K562 (cell line): ENCODE measurements around the gene ITGA3. TPM values are rescaled to one million over a fixed set of nuclear protein-coding genes. Genes with fewer than 3 reads are reported as not detected.

Experiments used
- ARID3B ChIP-seq: fragments of 250-450 bp; sonication (Bioruptor Pico); IDR thresholded peaks from 2 replicates; pipeline ENCODE4 v1.4.0; 2020; ENCODE audit warnings: borderline replicate concordance
- CLOCK ChIP-seq: fragments of 250-450 bp; sonication (Bioruptor Pico); IDR thresholded peaks from 2 replicates; pipeline ENCODE4 v1.4.0; 2020; ENCODE audit warnings: mild to moderate bottlenecking, moderate library complexity, borderline replicate concordance
- ILK ChIP-seq: fragments of 450-650 bp; IDR thresholded peaks from 2 replicates; pipeline ENCODE4 v1.6.1; 2016; ENCODE audit warnings: missing genetic modification characterization, low read depth, mild to moderate bottlenecking, missing compliant biosample characterization, moderate library complexity, borderline replicate concordance
- MBD2 ChIP-seq: sonication (generic); IDR thresholded peaks from 2 replicates; pipeline ENCODE4 v1.6.1; 2016; ENCODE audit warnings: low read depth, borderline replicate concordance
- OTX1 ChIP-seq: fragments of 450-650 bp; formaldehyde crosslinking; IDR thresholded peaks from 2 replicates; pipeline ENCODE4 v1.4.0; 2022; ENCODE audit warnings: mild to moderate bottlenecking
- PBX2 ChIP-seq, 2 experiments: IDR thresholded peaks in 1 of 2; conservative IDR thresholded peaks in 1 of 2; 2 replicates each; pipeline ENCODE4 v1.6.1; 2016; ENCODE audit warnings: low read depth in 2 of 2, mild to moderate bottlenecking in 1 of 2, missing compliant biosample characterization in 1 of 2, missing genetic modification characterization in 1 of 2, moderate library complexity in 1 of 2
- POLR2B ChIP-seq: fragments of 450-650 bp; IDR thresholded peaks from 2 replicates; pipeline ENCODE4 v1.6.1; 2018; ENCODE audit warnings: low read depth; ENCODE audit not compliant: partially characterized antibody
- RBM34 ChIP-seq: fragments of 200-400 bp; formaldehyde crosslinking; IDR thresholded peaks from 2 replicates; pipeline ENCODE4 v1.6.1; 2018; ENCODE audit warnings: low read length, borderline replicate concordance; ENCODE audit not compliant: insufficient read depth
- TAF9B ChIP-seq: fragments of 450-650 bp; IDR thresholded peaks from 2 replicates; pipeline ENCODE4 v1.6.1; 2018; ENCODE audit warnings: mild to moderate bottlenecking; ENCODE audit not compliant: partially characterized antibody
- ZBTB1 ChIP-seq: sonication (generic); formaldehyde crosslinking; IDR thresholded peaks from 2 replicates; pipeline ENCODE4 v1.8.1; 2023; ENCODE audit warnings: missing genetic modification reagents, low read depth, mild to moderate bottlenecking, borderline replicate concordance
- ZNF146 ChIP-seq: IDR thresholded peaks from one replicate; pipeline ENCODE4 v1.6.1; 2018; ENCODE audit warnings: missing compliant biosample characterization; ENCODE audit not compliant: unreplicated experiment
- ZNF3 ChIP-seq: fragments of 250-450 bp; sonication (Bioruptor Pico); IDR thresholded peaks from 2 replicates; pipeline ENCODE4 v1.5.0; 2021; ENCODE audit warnings: mild to moderate bottlenecking, moderate library complexity
- polyA plus RNA-seq, 8 experiments: library from polyadenylated mRNA; depleted of rRNA in 4 of 8; stranded (reverse) in 5 of 8; unstranded in 3 of 8; fragments of >200 nt; fragmentation: Nextera tagmentation in 2 of 8; fragmentation: Illumina TruSeq in 1 of 8; extraction: Ambion mirVana in 2 of 8; extraction: Trizol in 1 of 8; gene quantifications; 2 replicates each; pipeline versions ENCODE4 v1.2.1 to v1.2.3, GENCODE V29; 2011 to 2014; ENCODE audit warnings: inconsistent platforms in 1 of 8, missing spikeins in 1 of 8
- total RNA-seq, 7 experiments: library from RNA; depleted of rRNA in 6 of 7; stranded (reverse); fragments of >200 nt in 6 of 7; fragmentation: Illumina TruSeq in 2 of 7; extraction: Trizol in 2 of 7; gene quantifications; 2 replicates each; pipeline versions ENCODE4 v1.2.1 to v1.2.3, GENCODE V29; 2011 to 2021; ENCODE audit warnings: low replicate concordance in 1 of 7

ITGA3 gene
- total and polyA plus RNA-seq, 9 of the 15 experiments (the other 6 are each of a cell fraction or from before 2014, with no cell fraction given) = 0.03 to 0.75 (median 0.14) TPM; not detected in 2

GRCh38 chr17:50051082-50051576 is 4.8 kb upstream of the ITGA3 start (continued):
- no peak for TF ChIP-seq PBX2 (CRISPR knock-in tag; IDR thresholded peaks at IDR 0.05; ENCODE audit: low read depth)
- no peak for TF ChIP-seq PBX2 (tag; conservative IDR thresholded peaks at IDR 0.05; ENCODE audit: low read depth)
- TF ChIP-seq ZBTB1 = no peak
- TF ChIP-seq CLOCK (CRISPR knock-in tag) = no peak
- no peak for TF ChIP-seq MBD2
- no peak for TF ChIP-seq POLR2B
- no peak for TF ChIP-seq RBM34
- no peak for TF ChIP-seq ZNF3 (CRISPR knock-in tag)
- TF ChIP-seq OTX1 (CRISPR knock-in tag) = no peak
- TF ChIP-seq ARID3B (CRISPR knock-in tag) = no peak
- TF ChIP-seq ZNF146 (CRISPR knock-in tag) = no peak
- TF ChIP-seq TAF9B = no peak
- no peak for TF ChIP-seq ILK (tag)
